GM03348 (cell line): ENCODE data around the gene BLOC1S3.
"Not testable (repeated sequence)": the region's sequence is repeated elsewhere in the genome, so short reads cannot be mapped to it uniquely, and the experiment has no call there.

Source experiments
- DNase-seq: peaks from one replicate; pipeline ENCODE4 v3.0.0; 2012; ENCODE audit warnings: low spot score

The BLOC1S3 gene

GRCh38 chr19:45224645-45225044, 46.1 kb downstream of the BLOC1S3 start:
- no peak for DNase-seq

- DNase-seq, result not testable (repeated sequence)
Observed at GRCh38 chr19:45229056-45229455, 50.5 kb downstream of the BLOC1S3 start.
